Hematopoietic multipotent progenitor cell (in vitro differentiated cells): Measurements from ENCODE around the gene CACNG4. TPM values are rescaled to one million over a fixed set of nuclear protein-coding genes. Genes with fewer than 3 reads are reported as not detected.
A peak's percentile ranks its signal among the peaks of the same experiment; 100 is the strongest.

Experiments used
- DNase-seq, 3 donors: peaks; one replicate each; pipeline ENCODE4 v3.0.0-alpha.2; 2011 to 2015; ENCODE audit warnings: low read depth in 2 of 3, low spot score in 2 of 3
- total RNA-seq: library from RNA; depleted of rRNA; stranded (reverse); fragments of >200 nt; gene quantifications from one replicate; pipeline ENCODE4 v1.2.3, GENCODE V29; 2012

Gene CACNG4
- total RNA-seq, 1 donor: not detected

DNA sequence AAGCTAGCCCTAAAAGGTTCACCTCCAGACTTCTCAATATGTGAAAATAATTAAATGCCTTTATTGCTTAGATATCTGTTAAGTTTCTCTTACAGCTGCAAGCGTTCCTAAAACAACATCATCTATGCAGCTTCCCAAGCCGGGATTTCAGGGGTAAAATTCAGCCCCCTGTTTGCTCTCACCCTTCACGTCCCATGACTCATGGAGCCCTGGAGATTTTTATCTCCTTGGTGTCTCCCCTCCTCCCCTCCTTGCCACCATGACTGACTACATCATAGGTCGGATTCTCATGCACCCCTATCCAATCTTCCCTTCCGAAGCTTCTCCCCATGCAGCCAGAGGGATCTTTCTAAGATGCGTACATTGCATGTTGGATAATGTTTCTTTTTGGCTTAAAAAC, 21.0 kb upstream of the CACNG4 start:
- no peak for DNase-seq

DNA sequence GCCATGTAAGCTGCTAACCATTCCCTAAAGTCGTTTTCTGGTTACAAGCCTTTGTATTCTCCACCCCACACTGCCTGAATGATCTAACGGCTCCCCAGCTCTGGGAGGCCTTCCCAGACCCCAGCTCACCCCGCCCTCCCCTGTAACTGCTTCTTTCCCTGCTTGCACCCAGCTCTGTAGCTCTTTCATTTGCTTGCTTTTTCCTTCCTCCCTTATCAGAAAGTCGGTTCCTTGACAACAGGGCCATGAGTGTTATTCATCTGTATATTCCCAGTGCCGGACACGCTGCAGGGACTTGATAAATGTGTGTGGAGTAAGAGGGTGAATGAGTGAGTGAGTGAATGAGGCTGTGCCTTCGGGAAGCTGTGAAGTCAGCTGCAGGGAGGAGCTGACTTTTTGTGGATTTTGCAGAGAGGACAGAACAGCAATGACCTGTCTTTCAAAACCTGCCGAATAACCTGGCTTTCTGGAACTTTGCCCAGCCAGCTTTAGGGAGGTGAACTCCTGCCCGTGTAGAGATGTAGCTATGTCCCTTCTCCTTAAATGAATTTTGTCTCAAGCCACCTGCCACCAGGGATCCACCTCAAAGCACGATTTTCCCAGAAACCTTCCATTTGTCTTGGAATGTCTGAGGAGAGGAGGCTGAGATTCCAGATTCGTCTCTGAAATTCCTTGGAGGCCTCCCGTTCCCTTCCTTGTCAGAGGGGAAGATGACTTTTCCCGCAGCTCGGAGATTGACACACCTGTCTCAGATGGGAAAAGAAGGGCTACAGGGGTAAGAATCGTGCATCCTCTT, 20.0 kb upstream of the CACNG4 start:
- DNase-seq: no peak

DNA sequence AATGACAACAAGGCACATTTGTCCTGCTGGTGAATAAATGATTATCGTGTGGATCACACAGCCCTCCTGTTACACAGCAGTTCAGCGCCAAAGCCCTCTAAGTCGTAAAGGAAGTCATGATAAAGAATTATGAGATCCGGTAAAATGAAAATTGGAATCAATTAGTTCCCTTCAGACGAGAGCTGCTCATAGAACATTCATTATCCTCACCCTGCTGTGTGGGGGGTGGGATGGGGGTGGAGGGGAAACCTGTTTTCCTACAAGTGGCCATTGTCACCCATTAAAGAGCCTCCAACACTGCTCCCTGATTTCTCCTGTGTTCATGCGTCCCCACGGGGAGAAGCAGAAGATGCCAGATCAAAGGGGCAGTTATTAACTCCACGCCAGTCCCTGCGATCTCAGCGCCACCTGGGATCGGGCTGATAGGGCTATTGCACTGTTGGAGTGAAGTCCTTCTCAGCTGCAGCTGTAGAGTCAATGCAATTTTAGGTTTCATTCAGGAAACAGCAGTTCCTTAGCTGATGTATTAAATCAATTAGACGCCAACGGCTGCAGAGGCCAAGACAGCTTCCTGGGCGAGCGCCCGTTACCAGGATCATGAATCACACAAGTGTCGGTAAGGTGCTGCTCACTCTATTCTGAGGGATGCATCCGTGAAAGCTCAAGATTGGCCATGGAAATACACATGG, 19.2 kb upstream of the CACNG4 start:
- peak in 2 of 3 donors; percentile 32 to 77 for DNase-seq

DNA sequence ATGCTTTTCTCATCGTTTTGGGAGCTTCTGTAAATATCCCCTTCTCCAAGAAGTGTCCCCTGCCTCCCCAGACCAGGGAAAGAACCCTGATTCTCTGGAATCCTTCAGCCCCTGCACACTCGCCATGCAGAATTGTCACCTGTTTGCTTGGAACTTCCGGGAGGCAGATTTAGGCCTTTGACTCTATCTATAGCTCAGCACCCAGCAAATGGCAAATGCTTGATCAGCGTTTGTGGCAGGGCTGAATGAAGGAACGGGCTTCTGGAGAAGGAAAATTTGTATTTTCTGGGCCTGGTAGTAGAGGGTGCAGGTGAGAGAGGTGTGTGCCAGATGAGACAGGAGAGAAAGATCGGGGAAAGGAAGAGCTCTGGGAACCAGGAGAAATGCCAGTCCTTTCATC, 18.3 kb upstream of the CACNG4 start:
- DNase-seq: no peak

DNA sequence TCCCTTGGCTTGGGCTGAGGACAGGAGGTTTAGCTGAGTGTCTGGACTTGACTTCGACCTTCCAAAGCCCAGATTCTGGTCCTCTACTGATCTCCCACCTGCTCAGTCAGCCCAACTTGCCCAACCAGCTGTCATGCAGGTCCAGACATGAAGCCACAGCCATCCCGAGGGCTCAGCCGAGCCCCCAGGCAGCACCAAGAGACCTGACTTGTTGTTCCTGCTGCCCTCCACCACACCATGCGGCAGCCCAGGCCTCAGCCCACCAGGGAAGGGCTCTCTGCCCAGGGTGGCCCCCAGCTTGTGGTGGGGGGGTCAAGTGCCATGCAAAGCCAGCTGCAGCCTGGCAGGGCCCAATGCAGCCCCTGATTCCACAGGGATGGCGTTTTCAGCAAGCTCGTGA, 17.2 kb upstream of the CACNG4 start:
- no peak for DNase-seq

DNA sequence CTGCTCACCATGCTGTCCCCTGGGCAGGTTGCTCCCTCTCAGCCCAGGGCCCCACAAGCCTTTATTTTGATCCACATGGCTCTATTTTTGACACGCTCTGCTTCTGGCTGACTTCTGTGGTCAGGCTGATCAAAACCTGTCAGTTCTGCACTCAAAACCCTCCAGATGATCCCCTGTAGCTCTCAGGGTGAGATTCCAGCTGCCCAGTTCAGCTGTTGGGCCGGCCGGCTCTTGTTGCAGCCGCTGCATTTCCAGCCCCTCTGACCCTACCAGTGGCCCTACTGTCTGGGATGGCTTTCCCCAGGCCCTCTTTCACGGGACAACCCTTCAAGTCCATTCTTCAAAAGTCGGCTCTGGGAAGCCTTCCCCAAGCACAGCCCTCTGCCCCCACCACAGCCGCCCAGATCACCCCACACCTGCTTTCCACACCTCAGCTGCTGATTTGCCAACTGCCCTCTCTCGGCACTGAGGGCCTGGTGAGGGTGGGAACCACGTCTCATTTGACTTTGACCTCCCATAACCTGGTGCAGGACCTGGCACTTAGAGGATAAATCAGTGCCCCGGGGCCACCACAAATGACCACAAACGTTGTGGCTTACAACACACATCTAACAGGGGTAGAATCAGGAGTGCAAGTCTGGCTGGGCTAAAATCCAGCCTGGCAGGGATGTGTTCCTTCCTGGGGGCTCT, 16.3 kb upstream of the CACNG4 start:
- no peak for DNase-seq

DNA sequence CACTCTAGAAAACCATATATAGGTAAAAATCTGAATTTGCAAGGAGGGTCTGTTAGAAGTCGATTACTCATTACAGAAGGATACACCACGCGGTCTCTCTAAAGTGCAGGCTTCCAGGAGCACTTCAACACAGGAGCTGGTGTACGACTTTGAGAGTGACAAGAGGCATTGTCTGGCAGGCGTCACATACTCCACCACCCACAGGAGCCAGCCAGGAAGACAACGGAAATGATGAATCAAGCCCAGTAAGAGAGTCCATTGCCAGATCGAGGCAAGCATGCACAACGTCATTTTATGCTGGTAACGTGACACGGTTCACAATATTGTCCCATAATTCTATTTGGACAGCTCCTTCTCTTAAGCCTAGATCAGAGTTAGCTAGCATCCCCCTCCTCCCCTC, 15.0 kb upstream of the CACNG4 start:
- no peak for DNase-seq

DNA sequence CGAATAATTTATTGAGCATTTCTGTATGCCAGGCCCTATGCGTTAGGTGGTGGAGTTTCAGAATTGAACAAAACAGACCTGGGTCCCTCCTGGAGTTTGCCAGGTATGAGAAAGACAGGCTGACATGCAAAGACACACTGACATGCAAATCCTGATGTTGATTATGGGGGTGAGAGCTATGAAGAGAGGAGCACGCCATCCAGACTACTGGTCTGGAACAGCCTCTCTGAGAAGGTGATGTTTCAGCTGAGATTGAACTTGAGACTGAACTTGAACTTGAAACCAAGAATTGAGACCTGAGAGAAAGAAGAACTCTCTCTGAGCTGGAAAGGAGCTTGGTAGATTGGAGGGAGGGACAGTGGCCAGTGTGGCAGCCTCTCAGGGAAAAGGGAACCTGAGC, 14.2 kb upstream of the CACNG4 start:
- no peak for DNase-seq

DNA sequence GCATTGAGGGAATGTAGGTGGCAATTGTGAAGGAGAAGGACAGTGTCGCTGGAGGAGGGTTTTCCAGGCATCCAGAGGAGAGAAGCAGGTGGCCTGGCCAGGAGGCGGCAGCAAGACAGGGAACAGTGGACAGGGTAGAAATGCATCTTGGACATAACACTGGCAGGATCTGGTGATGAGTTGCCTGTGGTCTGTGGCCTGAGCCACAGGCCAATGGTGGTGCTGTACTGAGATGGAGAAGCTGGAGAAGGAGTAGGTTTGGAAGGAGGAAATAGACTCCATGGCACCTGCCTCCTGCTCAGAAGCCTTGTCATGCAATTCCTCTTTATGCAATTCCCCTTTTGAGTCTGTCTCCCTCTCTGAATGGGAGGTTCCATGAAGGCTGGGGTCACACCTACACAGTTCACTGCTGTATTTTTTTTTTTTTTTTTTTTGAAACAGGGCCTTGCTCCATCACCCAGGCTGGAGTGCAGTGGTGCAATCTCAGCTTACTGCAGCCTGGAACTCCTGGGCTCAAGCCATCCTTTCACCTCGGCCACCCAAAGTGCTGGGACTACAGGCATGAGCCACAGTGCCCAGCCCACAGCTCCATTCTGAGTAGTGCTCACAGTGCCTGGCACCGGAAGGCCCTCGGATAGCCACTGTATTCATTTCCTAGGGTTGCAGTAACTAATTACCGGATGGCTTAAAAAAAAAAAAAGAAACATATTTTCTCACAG, 13.5 kb upstream of the CACNG4 start:
- no peak for DNase-seq

DNA sequence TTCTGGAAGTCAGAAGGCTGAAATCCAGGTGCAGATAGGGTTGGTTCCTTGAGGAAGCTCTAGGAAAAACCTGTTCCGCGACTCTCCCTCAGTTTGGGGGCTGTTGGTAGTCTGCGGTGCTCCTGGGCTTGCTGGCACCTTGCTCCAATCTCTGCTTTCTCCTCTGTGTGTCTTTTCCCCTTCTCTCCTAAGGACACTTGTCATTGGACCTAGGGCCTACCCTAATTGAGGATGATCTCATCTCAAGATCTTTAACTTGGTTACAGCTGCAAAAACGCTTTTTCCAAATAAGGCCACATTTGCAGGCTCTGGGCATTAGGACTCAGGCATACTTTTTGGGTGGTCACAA, 12.9 kb upstream of the CACNG4 start:
- no peak for DNase-seq

DNA sequence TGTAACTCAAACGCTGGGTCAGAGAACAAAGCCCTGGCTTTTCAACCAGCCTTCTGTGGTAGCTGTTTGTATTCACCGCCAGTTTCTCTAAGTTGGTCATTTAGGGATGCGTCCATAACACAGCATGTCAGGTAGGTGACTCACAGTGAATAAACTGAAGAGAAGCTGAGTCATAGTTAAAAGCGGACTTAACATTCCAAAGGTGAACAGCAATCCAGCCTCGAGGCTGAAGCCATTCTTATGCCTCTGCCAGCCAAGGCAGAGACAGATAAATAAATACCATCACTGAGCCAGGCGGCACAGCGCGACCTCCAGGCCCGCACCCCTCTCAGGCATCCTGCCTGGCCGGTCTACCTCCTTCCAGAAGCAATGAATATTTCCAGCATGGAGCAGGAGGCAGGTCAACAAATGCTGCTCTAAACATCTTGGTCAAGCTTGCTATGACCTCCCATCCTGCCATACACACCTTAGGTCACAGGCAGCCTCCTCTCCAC, 12.4 kb upstream of the CACNG4 start:
- no peak for DNase-seq

DNA sequence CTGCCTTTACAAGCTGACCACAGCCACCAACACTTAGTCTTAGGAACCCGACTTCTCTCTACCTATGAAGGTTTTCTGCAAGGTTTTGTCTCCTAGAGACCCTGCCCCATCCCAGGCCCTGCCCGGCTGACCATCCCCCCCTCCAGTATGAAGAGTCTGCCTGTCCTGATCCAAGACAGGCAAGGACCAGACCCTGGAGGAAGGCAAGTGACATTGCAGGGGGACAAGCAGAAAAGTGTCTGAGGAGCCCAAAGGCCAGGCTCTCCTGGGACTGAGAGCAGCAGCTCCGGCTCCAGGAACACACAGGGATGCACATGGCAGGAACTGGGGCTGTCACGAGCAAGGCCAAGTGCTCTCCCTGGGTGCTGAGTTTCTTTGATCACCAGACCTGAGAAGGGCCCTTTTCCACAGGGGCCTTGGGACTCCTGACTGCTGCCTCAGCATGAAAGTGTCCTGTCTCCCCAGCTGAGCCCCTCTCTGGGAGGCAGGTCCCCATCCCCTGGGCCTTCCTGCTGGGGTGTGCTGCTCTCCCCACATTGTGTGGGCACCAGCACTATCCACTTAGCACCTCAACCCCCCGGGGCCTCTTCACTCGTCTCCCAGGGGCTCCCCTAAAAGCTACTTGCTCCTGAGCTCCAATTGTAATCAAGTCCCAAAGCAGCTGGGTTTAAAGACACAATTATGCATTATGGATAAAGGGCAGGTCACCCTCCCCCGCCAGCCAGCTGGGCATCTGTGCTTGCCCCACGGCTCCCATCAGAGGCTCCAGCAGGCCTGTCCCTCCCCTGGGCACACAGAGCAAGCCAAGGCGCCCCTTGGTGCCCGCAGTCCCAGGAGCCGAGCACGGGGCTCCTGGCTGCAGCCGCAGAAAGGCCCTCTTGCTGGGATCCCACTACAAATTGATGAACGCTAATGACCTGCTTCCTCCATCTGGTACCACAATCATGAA, 11.6 kb upstream of the CACNG4 start:
- DNase-seq: no peak

DNA sequence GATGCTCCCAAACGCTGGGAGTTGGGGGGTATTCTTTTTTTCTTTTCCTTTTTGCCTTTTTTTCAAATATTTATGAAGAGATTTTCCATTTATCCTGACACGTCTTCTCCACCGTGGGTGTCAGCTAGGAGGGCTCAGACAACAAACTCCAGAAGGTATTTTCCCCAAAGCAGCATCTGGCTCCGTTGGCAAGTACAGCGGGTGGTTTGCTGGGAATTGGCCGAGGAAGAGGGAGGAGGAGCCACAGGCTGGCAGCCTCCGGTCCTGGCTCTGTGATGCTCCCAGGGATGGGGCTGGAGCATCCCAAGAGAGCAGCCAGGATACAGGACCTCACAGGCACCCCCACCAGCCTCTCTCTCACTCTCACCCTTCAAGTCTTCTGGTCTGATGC, 10.9 kb upstream of the CACNG4 start:
- no peak for DNase-seq

DNA sequence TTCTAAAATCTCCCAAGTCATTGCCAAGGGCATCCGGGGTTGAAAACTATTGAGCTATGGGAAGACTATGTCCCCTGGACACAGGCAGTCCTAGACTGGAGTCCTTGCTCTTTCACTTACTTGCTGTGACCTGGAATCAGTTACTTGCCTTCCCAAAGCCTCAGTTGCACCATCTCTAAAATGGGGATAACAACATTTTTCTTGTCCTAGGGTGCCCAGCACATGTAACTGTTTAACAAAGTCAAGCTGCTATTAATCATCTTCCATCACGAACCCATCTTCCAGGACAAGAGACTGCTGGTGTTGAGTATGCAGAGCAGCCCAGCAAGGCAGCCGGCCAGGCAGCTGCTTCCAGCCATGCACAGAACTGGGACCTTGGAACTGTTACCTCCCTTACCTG, 9.9 kb upstream of the CACNG4 start:
- no peak for DNase-seq

DNA sequence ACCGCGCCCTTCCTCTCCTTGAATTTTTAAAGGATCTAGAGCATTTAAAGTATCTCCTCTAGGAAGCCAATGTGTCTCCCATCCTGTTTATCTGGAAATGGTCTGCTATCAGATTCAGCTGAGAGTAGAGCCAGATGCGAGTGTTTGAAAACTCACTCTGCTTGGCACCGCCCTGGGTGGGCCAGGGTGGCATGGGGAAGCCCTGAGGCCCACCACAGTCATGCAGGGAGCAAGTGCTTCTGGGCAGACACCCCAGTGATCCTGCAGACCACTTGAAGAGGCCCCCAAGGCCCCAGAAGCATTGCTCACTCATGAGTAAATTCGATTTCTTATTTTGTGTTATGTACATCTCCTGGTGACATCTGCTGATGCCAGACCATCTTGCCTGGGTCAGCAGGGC, 8.7 kb upstream of the CACNG4 start:
- DNase-seq: no peak

DNA sequence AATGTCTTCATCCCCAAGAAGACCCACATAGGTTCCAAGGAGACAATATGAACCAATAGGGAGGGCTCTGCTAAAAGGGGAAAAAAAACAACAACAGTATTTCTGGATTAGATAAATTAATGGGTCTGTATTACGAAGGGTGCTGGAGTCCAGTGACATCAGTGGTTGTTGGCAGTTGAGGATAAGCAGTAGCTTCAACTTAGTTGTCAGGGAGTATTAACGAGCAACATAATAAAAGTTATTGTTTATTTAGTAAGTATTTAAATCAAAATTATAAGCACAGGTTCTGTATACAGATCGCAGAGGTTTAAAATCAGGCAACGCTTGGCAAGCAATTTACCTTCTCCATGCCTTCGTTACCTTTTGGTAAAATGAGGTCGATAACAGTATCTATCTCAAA, 7.6 kb upstream of the CACNG4 start:
- no peak for DNase-seq

DNA sequence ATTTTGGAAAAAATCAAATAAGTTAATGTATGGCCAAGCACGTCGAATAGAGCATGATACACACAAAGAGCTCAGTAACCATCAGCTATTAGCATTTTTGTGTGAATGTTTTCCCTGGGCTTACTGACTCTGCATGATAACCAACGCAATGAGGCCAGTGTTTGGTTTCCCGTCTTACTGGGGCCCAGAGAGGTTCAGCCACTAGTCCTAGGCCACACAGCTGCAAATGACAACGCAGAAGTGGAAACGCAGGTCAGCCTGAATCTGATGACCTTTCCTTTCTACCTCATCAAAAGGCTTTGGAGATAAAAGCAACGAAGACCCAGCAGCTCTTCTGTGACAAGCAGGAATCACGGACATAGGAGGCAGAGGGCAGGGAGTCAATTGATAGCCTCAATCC, 7.2 kb upstream of the CACNG4 start:
- DNase-seq: no peak

DNA sequence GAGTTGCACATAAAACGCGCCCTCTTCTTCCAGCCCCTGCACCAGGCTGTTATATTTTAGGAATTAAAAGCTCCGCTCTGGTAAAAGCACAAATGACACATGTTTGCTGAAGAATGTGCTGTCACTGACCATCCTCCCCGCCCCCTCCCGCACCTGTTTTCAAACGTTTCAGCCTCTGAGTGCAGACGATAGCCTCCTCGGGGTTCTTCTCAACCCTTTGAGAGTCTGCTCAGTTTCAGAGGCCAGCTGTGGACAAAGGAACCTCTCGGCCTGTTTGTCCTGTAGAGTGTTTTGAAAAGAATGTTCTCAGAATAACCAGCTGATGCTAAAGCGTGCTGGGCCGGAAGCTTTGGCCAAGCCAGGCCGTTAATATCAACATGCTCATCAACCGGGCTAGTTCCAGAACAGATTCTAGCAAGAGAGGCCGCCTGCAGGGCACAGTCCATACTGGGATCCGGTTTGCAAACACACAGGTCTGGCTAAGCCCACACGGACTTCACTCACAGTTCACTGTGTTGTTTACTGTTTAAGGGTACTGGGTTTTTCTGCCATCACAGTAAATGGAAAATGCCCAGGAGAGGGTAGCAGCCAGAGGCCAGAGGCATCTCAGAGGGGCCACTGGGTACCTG, 6.4 kb upstream of the CACNG4 start:
- DNase-seq: no peak

DNA sequence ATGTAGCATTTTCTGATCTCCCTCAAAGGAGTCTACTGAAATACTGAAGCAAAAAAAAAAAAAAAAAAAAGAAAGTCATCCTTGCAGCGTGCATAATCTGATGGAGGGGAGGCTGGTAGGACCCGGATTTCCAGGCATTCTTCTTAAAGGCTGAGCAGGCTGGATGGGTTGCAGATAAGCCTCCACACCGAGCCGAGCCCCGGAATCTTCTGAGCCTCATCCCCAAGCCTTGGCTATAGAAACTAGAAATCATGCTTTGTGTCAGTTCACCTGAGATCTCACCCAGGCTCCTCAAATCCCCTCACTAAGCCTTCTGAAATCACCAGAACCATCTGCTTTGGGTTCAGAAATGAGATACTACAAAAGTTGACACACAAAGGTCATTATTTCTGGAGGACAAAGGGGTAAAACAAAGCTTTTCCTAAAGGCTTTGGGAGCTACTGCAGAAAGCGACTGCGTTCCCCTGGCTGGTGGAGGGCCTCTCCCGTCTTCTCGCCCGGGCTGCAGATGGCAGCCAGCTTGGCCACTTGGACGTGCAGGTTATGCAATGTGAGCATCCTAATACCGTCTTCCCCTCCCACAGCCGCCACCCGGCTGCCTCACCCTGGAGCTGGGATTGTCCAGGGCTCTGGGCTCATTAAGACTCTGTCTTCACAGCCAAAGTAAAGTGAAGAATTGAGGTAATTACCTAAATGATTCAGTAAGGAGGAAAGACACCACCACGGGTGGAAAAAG, 4.7 kb upstream of the CACNG4 start:
- DNase-seq: no peak
